HG02885 (cell line): ENCODE data around the gene ADCY5.

Experiments
- ATAC-seq: cut with Tn5 transposase; IDR thresholded peaks from one replicate; pipeline ENCODE4 v1.9.1; 2021; ENCODE audit warnings: mild to moderate bottlenecking; ENCODE audit not compliant: unreplicated experiment, poor library complexity

The ADCY5 gene

GRCh38 chr3:123331651-123332050 is 117.2 kb downstream of the ADCY5 start:
- ATAC-seq: no peak

DNA sequence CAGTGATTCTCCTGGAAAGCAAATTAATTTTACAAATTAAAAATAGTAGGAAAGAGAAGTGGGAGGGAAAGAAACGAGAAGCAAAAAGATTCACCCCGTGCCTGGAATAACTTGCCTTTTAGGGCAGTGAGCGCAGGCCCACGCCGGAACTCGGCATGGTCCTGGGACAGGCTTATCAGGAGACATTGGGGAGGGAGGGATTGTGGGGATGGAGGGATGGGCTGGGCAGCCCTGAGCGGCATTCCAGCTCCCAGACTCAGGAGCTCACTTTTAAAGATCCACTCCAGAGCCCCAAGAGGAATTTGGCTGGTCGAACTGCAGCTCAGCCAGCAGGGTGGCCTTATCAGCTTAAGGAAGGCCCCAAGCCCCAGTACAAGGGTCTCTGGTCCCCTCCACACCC is 117.9 kb downstream of the ADCY5 start:
- no peak for ATAC-seq

- no peak for ATAC-seq
Observed at GRCh38 chr3:123330441-123330991, 118.4 kb downstream of the ADCY5 start.

DNA sequence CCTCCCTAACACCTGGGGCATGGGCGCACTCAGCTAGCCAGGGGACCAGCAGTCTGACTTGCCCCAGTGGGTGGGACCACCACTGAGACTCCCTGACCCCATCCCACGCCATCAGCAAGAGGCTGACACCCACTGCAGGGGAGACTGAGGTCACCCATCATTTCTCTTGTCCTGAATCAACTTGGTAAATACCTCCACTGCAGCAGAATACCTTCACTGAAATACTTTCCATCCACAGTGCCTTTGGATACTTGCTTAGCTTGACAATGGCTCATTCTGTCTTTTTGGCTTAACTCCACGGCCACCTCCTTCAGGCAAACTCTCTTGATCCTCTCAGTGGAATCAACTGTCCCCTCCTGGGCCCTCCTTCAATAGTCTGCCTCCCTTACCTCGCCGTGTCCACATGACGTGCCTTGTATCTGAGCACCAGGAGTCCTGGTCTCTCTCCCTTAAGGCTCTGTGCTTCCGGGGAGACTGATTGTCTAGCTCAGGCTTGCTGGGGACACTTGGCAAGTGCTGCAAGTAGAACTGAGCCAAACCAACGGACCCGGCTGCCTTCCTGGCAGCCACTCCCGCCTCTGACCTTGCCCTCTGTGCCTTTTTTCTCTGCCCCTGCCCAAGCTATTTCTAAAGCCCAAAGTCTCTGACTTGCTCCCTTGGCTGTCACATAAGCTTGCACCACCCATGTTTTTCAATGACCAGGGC is 119.1 kb downstream of the ADCY5 start:
- no peak for ATAC-seq

- ATAC-seq: peak; percentile 69
Observed at GRCh38 chr3:123328851-123329635, 119.8 kb downstream of the ADCY5 start.

DNA sequence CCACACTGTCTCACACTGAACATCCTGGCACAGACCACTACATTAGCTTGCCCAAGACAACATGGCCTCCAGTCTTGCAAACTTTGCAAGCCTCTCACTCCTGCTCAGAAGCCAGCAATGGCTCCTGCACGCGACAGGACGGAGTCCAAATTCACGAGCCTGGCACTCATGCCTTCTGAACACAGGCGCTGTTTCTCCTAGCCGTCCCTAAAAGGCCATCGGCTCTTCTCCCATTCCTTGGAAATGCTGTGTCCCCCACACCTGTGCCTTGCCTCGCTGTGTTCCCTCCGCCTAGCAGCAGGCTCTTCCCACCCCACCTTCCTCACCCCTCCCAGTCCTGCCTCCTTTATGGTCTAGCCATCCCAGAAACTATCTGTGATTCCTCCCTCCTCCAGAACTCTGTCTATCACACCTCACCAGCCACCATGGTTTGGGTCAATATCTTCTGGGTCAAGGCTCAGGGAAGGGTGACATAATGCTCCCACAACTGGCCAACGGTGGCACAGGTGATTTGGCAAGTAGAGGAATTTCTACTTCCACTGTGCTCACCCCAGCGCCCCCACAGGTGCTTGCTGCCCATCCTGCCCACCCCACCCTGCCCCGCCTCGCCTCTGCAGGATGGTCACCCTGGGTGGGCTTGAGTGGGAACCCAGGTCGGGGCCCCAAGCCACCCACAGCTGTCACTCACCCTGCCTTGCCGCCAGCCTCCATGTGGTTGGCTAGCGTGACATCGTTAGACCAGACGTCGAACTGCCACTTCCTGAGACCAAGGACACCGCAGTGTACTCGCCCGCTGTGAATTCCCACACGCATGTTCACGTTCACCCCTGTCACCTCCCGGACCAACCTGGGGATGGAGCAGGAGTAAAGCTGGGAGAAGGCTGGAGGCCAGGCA is 120.7 kb downstream of the ADCY5 start:
- no peak for ATAC-seq

DNA sequence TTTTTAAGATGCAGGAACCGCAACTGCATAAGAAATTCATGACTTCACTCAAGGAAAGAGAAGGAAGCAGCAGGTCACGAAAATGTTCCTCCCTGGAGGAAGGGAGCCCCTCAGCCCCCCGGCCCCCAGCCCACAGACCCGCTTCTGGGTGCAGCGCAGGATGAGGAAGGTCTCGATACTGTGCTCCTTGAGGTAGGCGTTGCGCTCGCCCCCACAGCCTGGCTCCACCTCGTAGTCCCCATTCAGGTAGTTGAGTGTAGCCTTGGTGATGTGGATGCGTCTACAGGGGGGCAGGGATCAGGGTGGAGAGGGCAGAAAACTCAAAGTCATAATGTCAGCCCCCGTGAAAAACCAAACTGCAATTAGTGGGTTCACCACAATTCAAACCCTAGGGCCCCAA is 121.4 kb downstream of the ADCY5 start:
- ATAC-seq: no peak

GRCh38 chr3:123326531-123326930 is 122.4 kb downstream of the ADCY5 start:
- ATAC-seq: no peak

DNA sequence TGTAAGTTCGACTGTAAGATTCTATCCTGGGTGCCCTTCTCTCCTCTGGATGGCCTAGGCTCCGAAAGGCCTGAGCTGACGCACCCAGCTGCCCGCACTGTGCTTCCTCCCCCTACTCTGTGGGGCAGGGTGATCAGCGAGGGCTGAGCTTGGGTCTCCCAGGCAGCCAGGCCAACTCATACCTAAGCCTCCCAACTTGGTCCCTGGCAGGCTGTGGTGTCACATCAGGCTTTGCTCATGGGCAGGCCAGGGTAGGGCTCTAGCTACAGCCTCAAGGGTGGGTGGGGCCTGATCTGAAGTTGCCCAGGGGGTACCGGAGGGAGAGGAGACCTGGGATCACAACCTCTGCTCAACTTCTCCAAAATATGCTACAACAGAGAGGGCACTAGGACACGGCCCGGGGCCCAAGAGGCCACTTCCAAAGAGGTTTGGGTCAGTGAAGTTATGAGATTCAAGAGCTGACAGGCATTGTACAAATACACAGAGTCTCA is 123.1 kb downstream of the ADCY5 start:
- no peak for ATAC-seq

DNA sequence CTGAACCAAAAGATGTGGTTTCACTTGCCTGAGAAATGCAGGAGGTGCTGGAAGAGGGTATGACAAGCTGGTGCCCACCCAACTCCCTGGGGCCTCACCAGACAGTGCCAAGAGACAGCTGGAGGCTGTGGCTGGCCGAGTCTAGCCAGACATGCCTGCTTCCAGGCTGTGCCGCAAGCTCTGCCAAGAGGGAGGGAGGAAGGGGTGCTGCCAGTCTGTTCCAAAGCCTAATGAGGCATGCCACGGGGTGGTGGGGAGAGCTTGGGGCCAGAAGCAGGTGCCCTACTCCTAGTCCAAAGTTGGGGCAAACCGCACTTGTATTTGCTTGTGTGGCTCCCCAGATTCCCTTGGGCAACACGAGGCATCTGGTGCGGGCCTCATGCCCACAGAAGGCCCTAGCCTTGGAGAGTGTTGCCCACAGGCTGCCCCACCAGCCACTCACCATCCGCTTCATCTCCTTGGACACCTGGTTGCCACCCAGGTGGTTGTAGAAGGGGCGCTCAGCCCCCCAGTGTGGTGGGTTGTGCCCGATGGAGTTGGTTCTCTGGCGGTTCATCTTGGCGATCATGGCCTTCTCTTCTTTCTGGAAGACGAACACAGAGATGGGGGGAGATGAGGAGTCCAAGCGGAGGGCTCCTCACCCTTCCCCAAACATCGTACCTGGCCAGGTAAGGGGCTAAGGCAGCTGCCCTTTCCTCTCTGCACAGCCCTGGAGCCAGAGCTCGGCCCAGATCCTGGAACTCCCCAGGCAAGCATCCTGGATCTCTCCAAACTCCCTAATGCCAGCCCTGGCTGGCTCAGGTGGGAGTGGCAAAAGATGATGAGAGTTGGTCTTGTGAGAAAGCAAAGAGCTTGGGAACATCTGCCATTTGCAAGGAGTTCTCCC is 123.8 kb downstream of the ADCY5 start:
- no peak for ATAC-seq

- ATAC-seq: no peak
Observed at GRCh38 chr3:123323781-123324180, 125.1 kb downstream of the ADCY5 start.

DNA sequence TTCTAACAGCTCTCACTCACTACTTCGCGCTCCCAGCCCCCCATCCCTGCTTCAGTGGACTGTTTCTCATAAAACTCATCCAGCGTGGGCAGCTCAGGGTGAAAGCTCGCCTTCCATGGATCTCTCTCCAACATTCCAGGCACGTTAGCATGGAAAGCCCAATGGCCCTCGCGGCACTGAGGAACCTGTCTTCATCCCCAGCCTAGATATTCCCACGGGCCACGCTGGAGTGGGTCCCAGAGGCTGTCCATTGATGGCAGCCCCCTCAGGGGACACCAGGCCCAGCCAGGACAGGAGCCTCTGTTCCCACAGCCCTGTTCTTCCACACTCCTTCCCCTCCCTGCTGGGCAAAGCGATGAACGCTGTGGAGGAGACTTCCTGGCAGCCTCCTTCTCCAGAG is 126.0 kb downstream of the ADCY5 start:
- ATAC-seq: no peak

GRCh38 chr3:123321806-123322205 is 127.1 kb downstream of the ADCY5 start:
- no peak for ATAC-seq

DNA sequence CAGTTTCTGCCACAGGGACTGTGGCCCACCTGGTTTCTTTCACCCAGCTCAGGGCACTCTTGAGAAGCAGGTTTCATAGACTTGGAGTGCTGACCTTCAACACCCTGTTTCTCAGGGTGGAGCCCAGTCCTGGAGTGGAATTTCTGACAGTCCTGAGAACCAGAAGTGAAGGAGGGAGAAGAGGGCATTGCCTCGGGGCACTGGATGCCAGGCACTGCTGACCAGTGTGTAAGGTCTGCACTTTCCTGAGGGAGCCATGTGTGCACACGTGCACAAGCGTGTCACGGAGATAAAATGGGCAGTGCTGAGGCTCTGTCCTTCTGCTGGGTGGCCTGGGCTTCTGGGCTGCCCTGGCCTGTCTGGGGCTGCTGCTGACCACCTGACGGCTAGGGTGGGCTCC is 128.7 kb downstream of the ADCY5 start:
- ATAC-seq: no peak

- ATAC-seq: no peak
Observed at GRCh38 chr3:123319760-123320159, 129.1 kb downstream of the ADCY5 start.

GRCh38 chr3:123318374-123318773 is 130.5 kb downstream of the ADCY5 start:
- ATAC-seq: no peak

DNA sequence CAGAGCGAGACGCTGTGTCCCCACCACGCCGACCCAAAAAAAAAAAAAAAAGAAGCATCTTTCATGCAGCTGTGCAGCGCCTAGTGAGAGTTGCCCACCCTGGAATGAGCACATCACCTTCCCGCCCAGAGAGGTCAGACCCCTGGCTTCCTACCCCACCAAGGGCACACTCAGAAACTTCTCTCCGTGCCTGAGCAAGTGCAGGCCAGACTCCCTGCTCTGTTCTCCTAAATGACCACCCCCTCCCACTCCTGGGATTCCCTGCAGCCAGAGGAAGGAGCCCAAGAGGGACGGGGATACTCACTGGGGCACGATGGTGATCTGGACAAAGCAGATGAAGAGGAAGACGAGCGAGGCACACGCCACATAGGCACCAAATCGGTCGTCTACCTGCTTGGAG is 131.2 kb downstream of the ADCY5 start:
- no peak for ATAC-seq

GRCh38 chr3:123315271-123315595 is 133.7 kb downstream of the ADCY5 start:
- ATAC-seq: no peak

DNA sequence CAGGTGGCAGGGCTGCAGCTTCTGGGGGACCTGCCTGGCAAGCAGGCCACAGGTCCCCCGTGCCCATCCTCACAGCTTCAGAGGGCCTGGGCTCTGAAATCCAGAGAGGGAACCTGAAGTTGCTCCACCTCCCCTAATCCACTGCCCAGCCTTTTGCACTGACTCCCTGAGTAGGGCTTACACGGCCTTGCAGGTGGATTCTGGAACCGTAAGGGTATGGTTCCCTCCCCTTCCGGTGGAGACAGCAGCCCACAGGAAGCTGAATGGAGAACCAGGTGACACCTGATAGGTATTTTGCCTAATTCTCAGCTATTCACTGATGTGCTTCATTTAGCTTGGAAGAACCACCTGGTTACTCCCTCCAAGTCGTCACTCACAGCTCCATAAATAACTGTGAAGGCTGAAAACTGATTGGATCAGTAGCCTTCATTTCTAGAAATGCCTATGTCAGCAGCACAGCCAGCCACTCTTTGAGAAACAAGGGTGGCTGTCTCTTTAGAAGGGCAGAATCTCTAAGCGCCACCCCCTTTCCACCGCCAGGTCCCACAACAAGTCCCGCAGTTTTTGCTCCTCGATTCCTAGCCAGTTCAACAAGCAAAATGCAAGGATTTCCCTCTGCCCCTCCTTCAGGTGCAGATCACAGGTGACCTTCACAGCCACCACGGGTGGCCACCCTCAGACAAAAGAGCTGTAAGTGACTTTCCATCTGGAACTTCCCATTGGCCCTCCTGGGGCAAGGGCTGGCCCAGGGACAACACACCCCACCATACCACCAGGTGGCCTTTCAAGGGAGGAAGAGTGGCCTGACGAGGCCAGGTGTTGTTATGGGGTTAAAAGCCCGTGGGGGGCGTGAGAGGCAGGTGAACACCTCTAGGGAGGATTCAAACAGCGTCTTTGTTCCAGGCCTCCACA is 134.3 kb downstream of the ADCY5 start:
- ATAC-seq: no peak
